Stomach (tissue), 4 donors: ENCODE measurements around the gene ATG2B.

Source experiments
- CTCF ChIP-seq, 7 experiments: fragments of 450-650 bp in 4 of 7; fragments of 200-600 bp in 3 of 7; sonication (generic) in 3 of 7; IDR thresholded peaks; one replicate each; pipeline ENCODE4 v1.5.1; 2016 to 2019; ENCODE audit warnings: antibody characterized with exemption in 7 of 7, control low read depth in 2 of 7, mild to moderate bottlenecking in 1 of 7
- POLR2A ChIP-seq, 4 donors: fragments of 450-650 bp; IDR thresholded peaks; one replicate each; pipeline ENCODE4 v1.6.1; 2016; ENCODE audit warnings: antibody characterized with exemption in 4 of 4, control low read depth in 2 of 4, mild to moderate bottlenecking in 1 of 4, moderate library complexity in 1 of 4
- POLR2AphosphoS5 ChIP-seq, 3 donors: sonication (generic); formaldehyde crosslinking; IDR thresholded peaks; one replicate each; pipeline ENCODE4 v1.6.1; 2016; ENCODE audit warnings: antibody characterized with exemption in 3 of 3

GRCh38 chr14:96316087-96316486, 47.1 kb downstream of the ATG2B start:
- TF ChIP-seq POLR2A (IDR thresholded peaks at IDR 0.05), result no peak
- no peak for TF ChIP-seq CTCF (IDR thresholded peaks at IDR 0.05)
- no peak for TF ChIP-seq POLR2AphosphoS5 (IDR thresholded peaks at IDR 0.05)
